Endodermal cell (in vitro differentiated cells): ENCODE data around the gene TMEM87B. TPM values are rescaled to one million over a fixed set of nuclear protein-coding genes. Genes with fewer than 3 reads are reported as not detected.
"Not testable (repeated sequence)": the region's sequence is repeated elsewhere in the genome, so short reads cannot be mapped to it uniquely, and the experiment has no call there.

ENCODE experiments used
- DNase-seq: peaks from one replicate; pipeline ENCODE4 v3.0.0-alpha.2; 2017
- H3K27ac ChIP-seq: 2 replicates; pipeline ENCODE4 v1.5.1; 2013; ENCODE audit warnings: mild to moderate bottlenecking, low read depth, low read length, moderate library complexity
- H3K27me3 ChIP-seq: 2 replicates; pipeline ENCODE4 v1.6.1; 2013; ENCODE audit warnings: mild to moderate bottlenecking, low read length, moderate library complexity; ENCODE audit not compliant: insufficient read depth, control insufficient read depth, poor library complexity, severe bottlenecking
- H3K36me3 ChIP-seq: 2 replicates; pipeline ENCODE4 v1.7.0; 2013; ENCODE audit warnings: mild to moderate bottlenecking, low read length, moderate library complexity; ENCODE audit not compliant: control insufficient read depth, insufficient read depth
- H3K4me1 ChIP-seq: one replicate; pipeline ENCODE4 v1.7.0; 2013; ENCODE audit warnings: low read length; ENCODE audit not compliant: control insufficient read depth, insufficient read depth
- H3K4me3 ChIP-seq: 2 replicates; pipeline ENCODE4 v1.5.1; 2013; ENCODE audit warnings: mild to moderate bottlenecking, low read length, moderate library complexity
- H3K9ac ChIP-seq: 2 replicates; pipeline ENCODE4 v1.6.1; 2013; ENCODE audit warnings: mild to moderate bottlenecking, low read length, moderate library complexity; ENCODE audit not compliant: poor library complexity, severe bottlenecking; ENCODE audit errors: extremely low read depth
- H3K9me3 ChIP-seq: 2 replicates; pipeline ENCODE4 v1.6.1; 2013; ENCODE audit warnings: mild to moderate bottlenecking, low read length, moderate library complexity; ENCODE audit not compliant: control insufficient read depth
- H3K27ac Mint-ChIP-seq: 2 replicates; pipeline ENCODE4 v1.8.0; 2020; ENCODE audit warnings: mixed read lengths
- H3K27me3 Mint-ChIP-seq: 2 replicates; pipeline ENCODE4 v1.8.0; 2021; ENCODE audit warnings: mild to moderate bottlenecking, mixed read lengths; ENCODE audit not compliant: insufficient read depth
- H3K36me3 Mint-ChIP-seq: 2 replicates; pipeline ENCODE4 v1.8.0; 2020; ENCODE audit warnings: low read depth, mixed read lengths
- H3K4me1 Mint-ChIP-seq: 2 replicates; pipeline ENCODE4 v1.8.0; 2020; ENCODE audit warnings: mixed read lengths
- H3K4me3 Mint-ChIP-seq: 2 replicates; pipeline ENCODE4 v1.8.0; 2020; ENCODE audit warnings: mild to moderate bottlenecking, moderate library complexity, mixed read lengths
- H3K9me3 Mint-ChIP-seq: 2 replicates; pipeline ENCODE4 v1.8.0; 2020; ENCODE audit warnings: mild to moderate bottlenecking, mixed read lengths
- WGBS, 2 experiments: methylation state at CpG; one replicate each; pipeline versions ENCODE4 v1.1.5 to v1.1.7; 2013; ENCODE audit warnings: missing lambda C conversion rate in 2 of 2, mixed read lengths in 1 of 2; ENCODE audit not compliant: insufficient coverage in 1 of 2, insufficient read length in 1 of 2; 5-methylcytosine and 5-hydroxymethylcytosine counted together
- total RNA-seq, 2 donors: library from RNA; stranded (reverse); fragmentation: NEBNext Ultra II Directional in 1 of 2; extraction: Animal tissue kit (Norgen Biotek cat#: 25700) in 1 of 2; gene quantifications; 2 replicates in 1 of 2; 3 replicates in 1 of 2; pipeline ENCODE4 v1.2.1, GENCODE V29; 2021
- TF ChIP-seq, protein P1 (sequence below): fragments of 200-600 bp; sonication (generic); conservative IDR thresholded peaks from 2 replicates; pipeline ENCODE4 v1.5.0; 2021; ENCODE audit warnings: antibody characterized with exemption, mild to moderate bottlenecking

Gene TMEM87B
- total RNA-seq, 2 donors from 2014 or later = 20.2 to 22.3 TPM

DNA sequence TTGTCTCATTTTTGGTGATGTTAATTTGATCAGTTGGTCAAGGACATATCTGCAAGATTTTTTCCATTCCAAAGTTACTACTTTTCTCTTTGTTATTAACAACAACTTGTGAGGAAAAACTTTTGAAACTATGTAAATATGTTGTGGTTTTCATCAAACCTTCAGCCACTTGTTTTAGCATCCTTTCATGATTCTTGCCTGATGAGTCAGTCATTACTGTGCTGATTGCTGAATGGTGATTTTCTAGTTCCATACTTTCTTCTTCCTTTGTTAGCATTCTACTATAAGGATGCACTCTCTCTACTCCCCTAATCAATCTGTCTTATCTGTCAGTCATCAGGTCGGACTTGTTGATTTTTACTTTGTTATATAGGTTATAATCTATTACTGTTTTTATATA is 10.9 kb downstream of the TMEM87B start:
- no peaks in the 10 kb centered on the region for H3K27me3 ChIP-seq
- Mint-ChIP-seq H3K4me3 (no peak overlapping the region), H3K27me3 (no peaks in the 10 kb centered on the region), H3K4me1 (peaks cover 6% of the 10 kb centered on the region), H3K9me3 (peaks cover 12% of the 10 kb centered on the region), H3K27ac (peak overlapping the region; percentile 18), H3K36me3 (peaks cover 83% of the 10 kb centered on the region)
- peaks cover 5% of the 10 kb centered on the region for H3K4me1 ChIP-seq
- no peak for DNase-seq
- no peak overlapping the region for H3K4me3 ChIP-seq
- WGBS, 2 experiments = no CpG with 5 or more reads among the region's 1 CpG
- TF ChIP-seq, protein P1, sequence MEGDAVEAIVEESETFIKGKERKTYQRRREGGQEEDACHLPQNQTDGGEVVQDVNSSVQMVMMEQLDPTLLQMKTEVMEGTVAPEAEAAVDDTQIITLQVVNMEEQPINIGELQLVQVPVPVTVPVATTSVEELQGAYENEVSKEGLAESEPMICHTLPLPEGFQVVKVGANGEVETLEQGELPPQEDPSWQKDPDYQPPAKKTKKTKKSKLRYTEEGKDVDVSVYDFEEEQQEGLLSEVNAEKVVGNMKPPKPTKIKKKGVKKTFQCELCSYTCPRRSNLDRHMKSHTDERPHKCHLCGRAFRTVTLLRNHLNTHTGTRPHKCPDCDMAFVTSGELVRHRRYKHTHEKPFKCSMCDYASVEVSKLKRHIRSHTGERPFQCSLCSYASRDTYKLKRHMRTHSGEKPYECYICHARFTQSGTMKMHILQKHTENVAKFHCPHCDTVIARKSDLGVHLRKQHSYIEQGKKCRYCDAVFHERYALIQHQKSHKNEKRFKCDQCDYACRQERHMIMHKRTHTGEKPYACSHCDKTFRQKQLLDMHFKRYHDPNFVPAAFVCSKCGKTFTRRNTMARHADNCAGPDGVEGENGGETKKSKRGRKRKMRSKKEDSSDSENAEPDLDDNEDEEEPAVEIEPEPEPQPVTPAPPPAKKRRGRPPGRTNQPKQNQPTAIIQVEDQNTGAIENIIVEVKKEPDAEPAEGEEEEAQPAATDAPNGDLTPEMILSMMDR = no peak
- H3K36me3 ChIP-seq = peaks cover 85% of the 10 kb centered on the region
- no peak overlapping the region for H3K27ac ChIP-seq
- peaks cover 28% of the 10 kb centered on the region for H3K9me3 ChIP-seq
- H3K9ac ChIP-seq = no peak overlapping the region

DNA sequence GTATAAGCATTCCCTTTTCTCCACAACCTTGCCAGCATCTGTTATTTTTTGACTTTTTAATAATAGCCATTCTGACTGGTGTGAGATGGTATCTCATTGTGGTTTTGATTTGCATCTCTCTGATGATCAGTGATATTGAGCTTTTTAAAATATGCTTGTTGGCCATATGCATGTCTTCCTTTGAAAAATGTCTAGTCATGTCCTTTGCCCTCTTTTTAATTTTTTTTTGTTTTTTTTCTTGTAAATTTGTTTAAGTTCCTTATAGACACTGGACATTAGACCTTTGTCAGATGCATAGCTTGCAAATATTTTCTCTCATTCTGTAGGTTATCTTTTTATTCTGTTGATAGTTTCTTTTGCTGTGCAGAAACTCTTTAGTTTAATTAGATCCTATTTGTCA is 14.7 kb downstream of the TMEM87B start:
- H3K36me3 ChIP-seq = peaks cover 65% of the 10 kb centered on the region
- not testable (repeated sequence) for H3K4me1 Mint-ChIP-seq, H3K27me3 Mint-ChIP-seq, H3K27me3 ChIP-seq, DNase-seq, H3K9ac ChIP-seq, H3K27ac ChIP-seq, H3K4me3 ChIP-seq, H3K4me3 Mint-ChIP-seq, H3K4me1 ChIP-seq, H3K27ac Mint-ChIP-seq
- peaks cover 83% of the 10 kb centered on the region for H3K36me3 Mint-ChIP-seq
- peaks cover 12% of the 10 kb centered on the region for H3K9me3 Mint-ChIP-seq
- peaks cover 21% of the 10 kb centered on the region for H3K9me3 ChIP-seq

DNA sequence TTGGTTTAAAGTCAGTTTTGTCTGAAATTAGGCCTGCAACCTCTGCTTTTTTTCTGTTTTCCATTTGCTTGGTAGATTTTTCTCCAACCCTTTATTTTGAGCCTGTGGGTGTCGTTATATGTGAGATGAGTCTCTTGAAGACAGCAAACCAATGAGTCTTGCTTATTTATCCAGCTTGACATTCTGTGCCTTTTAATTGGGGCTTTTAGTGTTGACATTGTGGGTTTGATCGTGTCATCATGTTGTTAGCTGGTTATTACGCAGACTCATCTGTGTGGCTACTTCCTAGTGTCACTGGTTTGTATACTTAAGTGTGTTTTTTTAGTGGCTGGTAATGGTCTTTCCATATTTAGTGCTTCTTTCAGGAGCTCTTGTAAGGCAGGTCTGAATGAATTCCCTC is 18.8 kb downstream of the TMEM87B start:
- no peak overlapping the region for H3K9ac ChIP-seq
- Mint-ChIP-seq H3K27me3 (no peaks in the 10 kb centered on the region), H3K4me3 (no peak overlapping the region), H3K4me1 (no peaks in the 10 kb centered on the region), H3K27ac (no peak overlapping the region), H3K36me3 (peaks cover 71% of the 10 kb centered on the region), H3K9me3 (peaks cover 12% of the 10 kb centered on the region)
- H3K4me3 ChIP-seq = no peak overlapping the region
- 92% methylated on average over 3 of the region's 3 CpGs; no CpG with 5 or more reads in 1 of the 2 experiments for WGBS, 2 experiments
- H3K9me3 ChIP-seq = peaks cover 21% of the 10 kb centered on the region
- peaks cover 50% of the 10 kb centered on the region for H3K36me3 ChIP-seq
- DNase-seq = no peak
- no peak overlapping the region for H3K27ac ChIP-seq
- H3K27me3 ChIP-seq = no peaks in the 10 kb centered on the region
- no peaks in the 10 kb centered on the region for H3K4me1 ChIP-seq
- TF ChIP-seq, protein P1 = no peak

DNA sequence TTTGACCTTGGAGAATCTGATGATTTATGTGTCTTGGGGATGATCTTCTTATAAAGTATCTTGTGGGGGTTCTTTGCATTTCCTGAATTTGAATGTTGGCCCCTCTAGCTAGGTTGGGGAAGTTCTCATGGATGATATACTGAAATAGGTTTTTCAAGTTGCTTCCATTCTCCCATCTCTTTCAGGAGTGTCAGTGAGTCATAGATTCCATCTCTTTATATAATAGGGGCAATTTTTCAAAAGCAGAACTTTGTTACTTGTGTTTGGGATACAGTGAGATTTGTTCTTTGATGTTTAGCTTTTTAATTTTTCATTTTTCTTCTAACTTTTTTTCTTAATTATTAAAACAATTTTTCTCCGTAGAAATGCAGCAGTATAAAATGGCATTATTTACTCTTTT is 19.4 kb downstream of the TMEM87B start:
- H3K36me3 ChIP-seq = peaks cover 51% of the 10 kb centered on the region
- Mint-ChIP-seq H3K36me3 (peaks cover 72% of the 10 kb centered on the region), H3K4me1 (no peaks in the 10 kb centered on the region), H3K27ac (no peak overlapping the region), H3K4me3 (no peak overlapping the region), H3K27me3 (no peaks in the 10 kb centered on the region), H3K9me3 (peaks cover 7% of the 10 kb centered on the region)
- 100% methylated on average over 1 of the region's 1 CpG for WGBS, 2 experiments
- TF ChIP-seq, protein P1 = no peak
- no peak for DNase-seq
- no peak overlapping the region for H3K9ac ChIP-seq
- no peaks in the 10 kb centered on the region for H3K4me1 ChIP-seq
- H3K27me3 ChIP-seq = no peaks in the 10 kb centered on the region
- H3K4me3 ChIP-seq = no peak overlapping the region
- no peak overlapping the region for H3K27ac ChIP-seq
- peaks cover 17% of the 10 kb centered on the region for H3K9me3 ChIP-seq
